H1 (cell line): Measurements from ENCODE around the gene ARHGEF38. TPM values are rescaled to one million over a fixed set of nuclear protein-coding genes. Genes with fewer than 3 reads are reported as not detected.

Experiments
- CTCF ChIA-PET: fragments of 300-600 bp; sonication (Branson Sonifier 250); formaldehyde crosslinking; loops from one replicate; lab custom pipeline; 2021; ENCODE audit not compliant: partially characterized antibody; lab: Charles Lee
- POLR2A ChIA-PET: fragments of 300-600 bp; sonication (Branson Sonifier 250); formaldehyde crosslinking; loops from one replicate; lab custom pipeline; 2021; ENCODE audit warnings: inconsistent platforms; ENCODE audit not compliant: partially characterized antibody; lab: Charles Lee
- DNase-seq, 2 experiments: peaks; one replicate each; pipeline versions ENCODE4 v3.0.0 to v3.0.0-alpha.2; 2010 to 2022; ENCODE audit warnings: low spot score in 2 of 2, low read depth in 1 of 2, mixed read lengths in 1 of 2
- FAIRE-seq: peaks from 2 replicates; lab custom pipeline; 2011; peaks lifted over from hg19 to GRCh38; lab: Jason Lieb, UNC
- H2AFZ ChIP-seq: 2 replicates; pipeline ENCODE4 v1.8.1; 2012; ENCODE audit warnings: low read length, inconsistent platforms
- H2AK5ac ChIP-seq: 2 replicates; pipeline ENCODE4 v1.6.1; 2013; ENCODE audit warnings: low read depth, low read length
- H2BK120ac ChIP-seq: replicated peaks from 2 replicates; pipeline ENCODE3; 2013; ENCODE audit warnings: low read depth, low read length, inconsistent platforms
- H2BK12ac ChIP-seq: 2 replicates; pipeline ENCODE4 v1.6.1; 2013; ENCODE audit warnings: low read depth, low read length
- H2BK15ac ChIP-seq: 2 replicates; pipeline ENCODE4 v1.6.1; 2013; ENCODE audit warnings: low read length
- H2BK20ac ChIP-seq: 2 replicates; pipeline ENCODE4 v1.6.1; 2013; ENCODE audit warnings: low read length
- H2BK5ac ChIP-seq: 2 replicates; pipeline ENCODE4 v1.6.1; 2013; ENCODE audit warnings: low read depth, low read length
- H3K14ac ChIP-seq: 2 replicates; pipeline ENCODE4 v1.6.1; 2013; ENCODE audit warnings: inconsistent platforms; ENCODE audit not compliant: insufficient read length
- H3K18ac ChIP-seq: 2 replicates; pipeline ENCODE4 v1.6.1; 2013; ENCODE audit warnings: low read length; ENCODE audit errors: extremely low read depth
- H3K23ac ChIP-seq: 2 replicates; pipeline ENCODE4 v1.6.1; 2013; ENCODE audit warnings: inconsistent platforms; ENCODE audit not compliant: insufficient read length
- H3K23me2 ChIP-seq: 2 replicates; pipeline ENCODE4 v1.6.1; 2013; ENCODE audit warnings: low read depth, low read length
- H3K27ac ChIP-seq: 2 replicates; pipeline ENCODE4 v1.6.1; 2011; ENCODE audit warnings: low read depth, low read length, inconsistent platforms
- H3K27me3 ChIP-seq, 4 experiments: replicated peaks in 1 of 4; 1 replicate in 1 of 4; 2 replicates in 3 of 4; pipeline versions ENCODE4 v1.6.1 to v1.8.1; 2011 to 2013; ENCODE audit warnings: low read length in 3 of 4, mild to moderate bottlenecking in 3 of 4, inconsistent platforms in 2 of 4, mixed read lengths in 2 of 4, moderate library complexity in 1 of 4; ENCODE audit not compliant: control insufficient read depth in 3 of 4, insufficient read depth in 3 of 4; ENCODE audit errors: extremely low read depth in 1 of 4
- H3K36me3 ChIP-seq, 4 experiments: 2 replicates each; pipeline versions ENCODE4 v1.6.1 to v1.8.1; 2011 to 2013; ENCODE audit warnings: mild to moderate bottlenecking in 4 of 4, low read length in 3 of 4, moderate library complexity in 2 of 4, control low read depth in 1 of 4, inconsistent platforms in 1 of 4; ENCODE audit not compliant: insufficient read depth in 4 of 4, control insufficient read depth in 2 of 4
- H3K4ac ChIP-seq: replicated peaks from 2 replicates; pipeline ENCODE3; 2013; ENCODE audit warnings: low read length, low read depth, mixed read lengths, inconsistent platforms; ENCODE audit not compliant: insufficient read length
- H3K4me1 ChIP-seq, 4 experiments: replicated peaks in 1 of 4; 1 replicate in 1 of 4; 2 replicates in 3 of 4; pipeline versions ENCODE4 v1.6.1 to v1.8.1; 2011 to 2013; ENCODE audit warnings: low read length in 3 of 4, inconsistent platforms in 2 of 4, mixed read lengths in 1 of 4; ENCODE audit not compliant: insufficient read depth in 4 of 4, control insufficient read depth in 3 of 4
- H3K4me2 ChIP-seq, 2 experiments: 2 replicates each; pipeline versions ENCODE4 v1.6.1 to v1.8.1; 2011 to 2013; ENCODE audit warnings: low read depth in 2 of 2, low read length in 2 of 2, control low read depth in 1 of 2, inconsistent platforms in 1 of 2, mild to moderate bottlenecking in 1 of 2; ENCODE audit not compliant: insufficient read depth in 1 of 2
- H3K4me3 ChIP-seq, 4 experiments: fragments of 200-600, 300-600 bp in 1 of 4; sonication (generic), shearing (Covaris generic), sonication (Bioruptor Twin) in 1 of 4; 2 replicates each; pipeline versions ENCODE4 v1.5.1 to v1.8.1; 2011 to 2016; ENCODE audit warnings: low read length in 4 of 4, low read depth in 3 of 4, control low read depth in 2 of 4, inconsistent platforms in 2 of 4, mild to moderate bottlenecking in 2 of 4, mixed read lengths in 1 of 4, moderate library complexity in 1 of 4; ENCODE audit not compliant: insufficient read depth in 2 of 4; ENCODE audit errors: extremely low read depth in 1 of 4
- H3K56ac ChIP-seq: replicated peaks from 2 replicates; pipeline ENCODE3; 2013; ENCODE audit warnings: low read depth, mild to moderate bottlenecking, mixed read lengths, low read length, inconsistent platforms; ENCODE audit not compliant: insufficient read length
- H3K79me1 ChIP-seq: 2 replicates; pipeline ENCODE4 v1.6.1; 2013; ENCODE audit warnings: low read depth, low read length, control low read depth
- H3K79me2 ChIP-seq, 2 experiments: 2 replicates each; pipeline versions ENCODE4 v1.6.1 to v1.8.1; 2012 to 2013; ENCODE audit warnings: low read length in 2 of 2, mild to moderate bottlenecking in 2 of 2, inconsistent platforms in 1 of 2; ENCODE audit not compliant: insufficient read depth in 2 of 2, control insufficient read depth in 1 of 2
- H3K9ac ChIP-seq, 4 experiments: replicated peaks in 1 of 4; 1 replicate in 1 of 4; 2 replicates in 3 of 4; pipeline versions ENCODE4 v1.6.1 to v1.8.1; 2011 to 2013; ENCODE audit warnings: low read depth in 3 of 4, low read length in 3 of 4, control low read depth in 2 of 4, mild to moderate bottlenecking in 2 of 4, moderate library complexity in 2 of 4, inconsistent platforms in 1 of 4; ENCODE audit errors: extremely low read depth in 1 of 4
- H3K9me3 ChIP-seq, 2 experiments: 2 replicates each; pipeline versions ENCODE4 v1.6.1 to v1.8.1; 2012 to 2013; ENCODE audit warnings: mild to moderate bottlenecking in 2 of 2, moderate library complexity in 2 of 2, control low read depth in 1 of 2, inconsistent platforms in 1 of 2, low read depth in 1 of 2, low read length in 1 of 2, mixed read lengths in 1 of 2; ENCODE audit not compliant: insufficient read depth in 2 of 2
- H4K20me1 ChIP-seq, 2 experiments: replicated peaks in 1 of 2; 2 replicates each; pipeline versions ENCODE3 to v1.8.1; 2011 to 2013; ENCODE audit warnings: inconsistent platforms in 2 of 2, low read length in 2 of 2, mild to moderate bottlenecking in 1 of 2; ENCODE audit not compliant: insufficient read depth in 2 of 2, control insufficient read depth in 1 of 2
- H4K5ac ChIP-seq: 2 replicates; pipeline ENCODE4 v1.6.1; 2013; ENCODE audit warnings: low read length, low read depth, mixed read lengths, inconsistent platforms; ENCODE audit not compliant: insufficient read length
- H4K8ac ChIP-seq: 2 replicates; pipeline ENCODE4 v1.8.0; 2013; ENCODE audit warnings: mild to moderate bottlenecking, moderate library complexity, low read length, inconsistent platforms; ENCODE audit not compliant: insufficient read depth; ENCODE audit errors: extremely low read depth
- H4K91ac ChIP-seq: replicated peaks from 2 replicates; pipeline ENCODE3; 2013; ENCODE audit warnings: low read length, mixed read lengths, inconsistent platforms; ENCODE audit not compliant: insufficient read length
- BACH1 ChIP-seq: IDR thresholded peaks from 2 replicates; pipeline ENCODE4 v1.6.1; 2012; ENCODE audit warnings: low read length, improper control_type of control experiment
- BCL11A ChIP-seq, 2 experiments: IDR thresholded peaks; one replicate each; pipeline ENCODE4 v1.6.1; 2011; ENCODE audit warnings: low read depth in 2 of 2, low read length in 2 of 2, mild to moderate bottlenecking in 2 of 2
- CEBPB ChIP-seq: IDR thresholded peaks from 2 replicates; pipeline ENCODE4 v1.6.1; 2012; ENCODE audit warnings: low read depth, low read length
- CTBP2 ChIP-seq: IDR thresholded peaks from 2 replicates; pipeline ENCODE4 v1.7.0; 2011; ENCODE audit warnings: borderline replicate concordance, mild to moderate bottlenecking, moderate library complexity, mixed read lengths, low read length; ENCODE audit not compliant: insufficient read depth, insufficient read length
- EZH2 ChIP-seq: fragments of 200-600 bp; sonication (generic); IDR thresholded peaks from 2 replicates; pipeline ENCODE4 v1.7.1; 2012; ENCODE audit warnings: low read depth, mild to moderate bottlenecking, moderate library complexity, low read length, inconsistent platforms; ENCODE audit not compliant: severe bottlenecking
- GTF2F1 ChIP-seq: IDR thresholded peaks from 2 replicates; pipeline ENCODE4 v1.6.1; 2012; ENCODE audit warnings: low read depth, low read length, improper control_type of control experiment, borderline replicate concordance
- NRF1 ChIP-seq: IDR thresholded peaks from 2 replicates; pipeline ENCODE4 v1.6.1; 2011; ENCODE audit warnings: mild to moderate bottlenecking, low read depth, low read length, improper control_type of control experiment
- POU5F1 ChIP-seq: IDR thresholded peaks from 2 replicates; pipeline ENCODE4 v1.6.1; 2011; ENCODE audit warnings: low read depth, mild to moderate bottlenecking, low read length, moderate library complexity
- RAD21 ChIP-seq, 2 experiments: IDR thresholded peaks in 1 of 2; conservative IDR thresholded peaks in 1 of 2; 2 replicates each; pipeline ENCODE4 v1.6.1; 2011; ENCODE audit warnings: low read depth in 2 of 2, low read length in 2 of 2, improper control_type of control experiment in 1 of 2, inconsistent platforms in 1 of 2, mild to moderate bottlenecking in 1 of 2, moderate library complexity in 1 of 2
- RFX5 ChIP-seq: IDR thresholded peaks from 2 replicates; pipeline ENCODE4 v1.6.1; 2011; ENCODE audit warnings: low read depth, low read length, improper control_type of control experiment, borderline replicate concordance
- RNF2 ChIP-seq: fragments of 200-900, 300-1000 bp; sonication (generic); IDR thresholded peaks from 2 replicates; pipeline ENCODE4 v1.7.1; 2016; ENCODE audit warnings: borderline replicate concordance, low read depth, mild to moderate bottlenecking, antibody characterized with exemption, low read length; ENCODE audit not compliant: poor library complexity, severe bottlenecking; ENCODE audit errors: missing control alignments
- SIRT6 ChIP-seq: IDR thresholded peaks from one replicate; pipeline ENCODE4 v1.7.1; 2012; ENCODE audit warnings: low read length, inconsistent platforms
- TEAD4 ChIP-seq: IDR thresholded peaks from 2 replicates; pipeline ENCODE4 v1.6.1; 2012; ENCODE audit warnings: low read depth, low read length, inconsistent platforms, mixed read lengths
- ZNF274 ChIP-seq: IDR thresholded peaks from 2 replicates; pipeline ENCODE4 v1.7.0; 2012; ENCODE audit warnings: low read length, borderline replicate concordance; ENCODE audit errors: extremely low read depth
- WGBS, 2 experiments: shearing (Covaris generic) in 1 of 2; methylation state at CpG; one replicate each; pipeline versions ENCODE4 v1.1.6 to v1.1.7; 2013 to 2015; ENCODE audit warnings: low lambda C conversion rate in 2 of 2, mixed read lengths in 2 of 2, inconsistent platforms in 1 of 2, low coverage in 1 of 2, missing lambda C conversion rate in 1 of 2; ENCODE audit not compliant: insufficient replicate concordance in 2 of 2, insufficient coverage in 1 of 2, insufficient read length in 1 of 2; ENCODE audit errors: extremely low coverage in 1 of 2, missing lambda C conversion rate in 1 of 2; 5-methylcytosine and 5-hydroxymethylcytosine counted together
- polyA plus RNA-seq, 7 experiments: library from polyadenylated mRNA; depleted of rRNA in 3 of 7; stranded (reverse) in 5 of 7; unstranded in 2 of 7; fragments of >200 nt in 5 of 7; fragments of 200-250 nt in 2 of 7; gene quantifications; 1 replicate in 5 of 7; 2 replicates in 1 of 7; 4 replicates in 1 of 7; pipeline versions ENCODE4 v1.2.1 to v1.2.3, GENCODE V29; 2011 to 2013; ENCODE audit warnings: missing spikeins in 2 of 7, mixed read lengths in 2 of 7
- total RNA-seq: library from RNA; stranded (reverse); fragmentation: NEBNext Ultra II Directional; extraction: Animal tissue kit (Norgen Biotek cat#: 25700); gene quantifications from 2 replicates; pipeline ENCODE4 v1.2.1, GENCODE V29; 2021

ARHGEF38 gene
- total and polyA plus RNA-seq, 2 of the 8 experiments (the other 6 are each of a cell fraction or from before 2014, with no cell fraction given): not detected

DNA sequence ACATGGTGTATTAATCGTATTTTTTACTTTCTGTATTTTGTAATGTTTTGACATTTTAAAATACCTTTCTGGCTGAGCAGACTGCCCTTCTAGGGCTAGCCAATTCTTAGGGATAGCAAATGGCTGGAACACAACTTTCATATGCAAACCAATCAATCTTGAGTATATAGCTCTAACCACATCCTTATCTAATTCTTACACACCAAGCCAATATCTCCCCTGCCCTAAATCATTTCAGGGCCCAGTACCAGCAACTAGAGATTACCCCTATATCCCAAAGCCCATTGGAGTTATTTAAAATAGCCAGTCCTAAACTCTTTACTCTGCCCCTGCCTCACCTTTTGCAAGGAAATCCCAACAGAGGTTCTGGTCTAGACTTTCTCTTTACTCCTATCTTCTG lies 97.8 kb downstream of the ARHGEF38 start:
- Histone ChIP-seq H3K4me2 (no peak overlapping the region), H2BK12ac (no peak overlapping the region), H2BK15ac (no peak overlapping the region), H3K56ac (no peak overlapping the region), H3K79me2 (no peaks in the 10 kb centered on the region), H3K79me1 (no peaks in the 10 kb centered on the region), H4K8ac (no peak overlapping the region), H3K18ac (no peak overlapping the region), H4K91ac (no peak overlapping the region), H2BK20ac (no peak overlapping the region), H3K4me3 (no peak overlapping the region), H3K9me3 (no peaks in the 10 kb centered on the region), H4K5ac (no peak overlapping the region), H4K20me1 (no peaks in the 10 kb centered on the region), H2AFZ (no peak overlapping the region), H3K9ac (no peak overlapping the region), H3K27ac (no peak overlapping the region), H3K36me3 (no peaks in the 10 kb centered on the region), H3K14ac (no peak overlapping the region), H3K23ac (no peak overlapping the region), H3K23me2 (no peaks in the 10 kb centered on the region), H2AK5ac (no peak overlapping the region), H2BK120ac (no peak overlapping the region), H3K4ac (no peak overlapping the region), H3K27me3 (no peaks in the 10 kb centered on the region), H2BK5ac (no peak overlapping the region), H3K4me1 (no peaks in the 10 kb centered on the region)
- FAIRE-seq: no peak
- WGBS, 2 experiments: 74% methylated on average over 1 of the region's 1 CpG; no CpG with 5 or more reads in 1 of the 2 experiments
- no peak for DNase-seq
- TF ChIP-seq ZNF274 (no peak), CTBP2 (no peak), RNF2 (no peak), CEBPB (no peak), BACH1 (no peak), SIRT6 (no peak), EZH2 (no peak), RFX5 (no peak), POU5F1 (no peak), NRF1 (no peak), BCL11A (IDR thresholded peaks at IDR 0.05; ENCODE audit: low read depth in 2 of 2, low read length in 2 of 2) (no peak), TEAD4 (no peak), RAD21 (IDR thresholded peaks at IDR 0.05 in 1 of 2, conservative IDR thresholded peaks at IDR 0.05 in 1 of 2; ENCODE audit: low read depth in 2 of 2, low read length in 2 of 2) (no peak), GTF2F1 (no peak)
- CTCF ChIA-PET: interaction anchor here (0.9 kb wide), 1 partner anchor 18 kb away, joined by 3 read pairs; no protein-coding TSS in a partner anchor
- POLR2A ChIA-PET: no interaction called here
